ENCODE data around the gene BAMBI.

The BAMBI gene

GRCh38 chr10:28676326-28676967 is 874 bp upstream of the BAMBI start:
- DNase-seq, result no peak

GRCh38 chr10:28677888-28678686 is 766 bp downstream of the BAMBI start:
- DNase-seq, result peak; percentile 36

GRCh38 chr10:28678687-28679457 is 1.6 kb downstream of the BAMBI start:
- no peak for DNase-seq

GRCh38 chr10:28679581-28680357 is 2.4 kb downstream of the BAMBI start:
- DNase-seq, result no peak

DNA sequence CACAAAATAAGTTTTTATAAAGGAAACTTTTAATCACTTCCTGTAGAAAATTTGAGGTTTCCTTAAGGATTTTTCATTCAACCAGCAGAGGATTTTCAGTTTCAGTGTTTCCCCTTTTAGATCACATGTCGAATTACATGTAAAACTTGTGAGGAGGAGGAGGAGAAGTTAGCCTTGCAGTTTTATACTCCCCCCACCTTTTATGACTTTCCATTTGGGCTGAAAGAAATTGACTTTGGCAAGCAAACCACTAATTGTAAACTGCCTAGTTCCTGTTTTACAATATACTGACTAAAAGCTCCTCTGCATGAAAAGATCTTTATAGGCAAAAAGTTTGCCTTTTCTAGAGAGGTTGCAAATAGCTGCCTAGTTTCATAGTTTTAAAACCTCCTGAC is 3.0 kb downstream of the BAMBI start:
- DNase-seq, result no peak

- no peak for DNase-seq
Observed at GRCh38 chr10:28681291-28681763, 4.0 kb downstream of the BAMBI start.

DNA sequence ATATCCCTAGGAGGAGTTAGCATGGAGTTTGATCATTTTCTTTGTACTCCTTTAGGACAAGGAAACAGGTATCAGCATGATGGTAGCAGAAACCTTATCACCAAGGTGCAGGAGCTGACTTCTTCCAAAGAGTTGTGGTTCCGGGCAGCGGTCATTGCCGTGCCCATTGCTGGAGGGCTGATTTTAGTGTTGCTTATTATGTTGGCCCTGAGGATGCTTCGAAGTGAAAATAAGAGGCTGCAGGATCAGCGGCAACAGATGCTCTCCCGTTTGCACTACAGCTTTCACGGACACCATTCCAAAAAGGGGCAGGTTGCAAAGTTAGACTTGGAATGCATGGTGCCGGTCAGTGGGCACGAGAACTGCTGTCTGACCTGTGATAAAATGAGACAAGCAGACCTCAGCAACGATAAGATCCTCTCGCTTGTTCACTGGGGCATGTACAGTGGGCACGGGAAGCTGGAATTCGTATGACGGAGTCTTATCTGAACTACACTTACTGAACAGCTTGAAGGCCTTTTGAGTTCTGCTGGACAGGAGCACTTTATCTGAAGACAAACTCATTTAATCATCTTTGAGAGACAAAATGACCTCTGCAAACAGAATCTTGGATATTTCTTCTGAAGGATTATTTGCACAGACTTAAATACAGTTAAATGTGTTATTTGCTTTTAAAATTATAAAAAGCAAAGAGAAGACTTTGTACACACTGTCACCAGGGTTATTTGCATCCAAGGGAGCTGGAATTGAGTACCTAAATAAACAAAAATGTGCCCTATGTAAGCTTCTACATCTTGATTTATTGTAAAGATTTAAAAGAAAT is 4.8 kb downstream of the BAMBI start:
- DNase-seq, result no peak

- DNase-seq, result no peak
Observed at GRCh38 chr10:28684157-28684985, 7.0 kb downstream of the BAMBI start.

GRCh38 chr10:28684986-28685580 is 7.8 kb downstream of the BAMBI start:
- DNase-seq, result no peak

DNA sequence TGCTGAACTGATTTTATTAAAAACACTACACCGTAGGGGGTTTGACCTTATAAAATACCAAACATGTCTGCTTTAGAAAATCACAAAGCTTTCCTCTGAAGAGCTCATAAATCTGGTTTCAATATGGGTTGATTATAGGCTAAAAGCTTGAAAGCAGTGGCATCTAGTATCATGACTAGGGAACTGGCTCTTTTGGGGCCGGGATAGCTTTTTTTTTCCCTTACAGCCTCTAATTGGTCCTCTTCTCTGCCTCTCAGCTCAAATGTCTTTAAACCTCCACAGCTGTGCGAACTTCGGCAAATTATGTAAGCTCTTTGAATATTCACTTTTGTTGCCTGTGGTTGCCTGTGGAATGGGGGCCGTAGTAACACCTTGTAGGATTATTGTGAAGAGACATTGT is 8.4 kb downstream of the BAMBI start:
- no peak for DNase-seq

- DNase-seq, result no peak
Observed at GRCh38 chr10:28686835-28687682, 9.7 kb downstream of the BAMBI start.

GRCh38 chr10:28687683-28688001 is 10.3 kb downstream of the BAMBI start:
- DNase-seq, result no peak

DNA sequence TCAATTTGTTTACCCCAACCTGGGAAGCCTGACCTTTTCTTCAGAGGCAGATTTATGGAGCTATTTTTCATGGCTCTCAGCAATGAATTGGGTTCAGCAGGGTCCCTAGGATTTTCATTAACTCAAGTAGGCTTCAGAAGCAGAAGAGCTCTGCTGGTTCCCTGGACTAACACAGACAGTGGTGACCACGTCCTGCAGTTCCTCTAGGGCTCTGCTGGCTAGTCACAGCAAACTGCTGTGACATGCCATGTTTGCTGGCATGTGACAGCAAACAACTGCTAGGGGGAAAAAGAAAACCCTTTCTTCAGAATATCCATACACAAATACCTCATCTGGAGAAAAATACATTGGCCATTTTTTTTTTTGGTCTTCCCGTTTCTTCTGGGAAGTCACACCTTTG is 13.2 kb downstream of the BAMBI start:
- DNase-seq, result no peak

GRCh38 chr10:28691187-28691694 is 13.9 kb downstream of the BAMBI start:
- DNase-seq, result no peak

GRCh38 chr10:28692050-28692449 is 14.7 kb downstream of the BAMBI start:
- DNase-seq, result no peak

GRCh38 chr10:28694530-28694929 is 17.2 kb downstream of the BAMBI start:
- no peak for DNase-seq

DNA sequence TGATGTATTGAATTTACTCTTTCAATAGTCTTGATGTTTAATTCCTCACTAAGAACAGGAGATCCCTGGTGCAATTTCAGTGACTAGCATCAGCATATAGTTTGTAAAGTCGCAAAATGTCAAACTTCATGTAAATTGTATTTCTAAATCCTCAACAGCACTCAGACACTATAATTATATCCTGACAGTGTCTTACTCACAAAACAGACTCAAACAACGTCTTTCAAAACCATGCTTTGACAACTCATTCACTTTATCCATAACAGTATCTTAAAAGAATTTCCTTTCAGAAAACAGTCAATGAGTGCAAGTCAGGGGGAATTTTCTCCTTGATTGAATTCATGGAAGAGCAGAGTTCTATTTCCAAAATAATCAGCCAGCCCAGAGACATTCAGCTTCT is 20.8 kb downstream of the BAMBI start:
- no peak for DNase-seq

DNA sequence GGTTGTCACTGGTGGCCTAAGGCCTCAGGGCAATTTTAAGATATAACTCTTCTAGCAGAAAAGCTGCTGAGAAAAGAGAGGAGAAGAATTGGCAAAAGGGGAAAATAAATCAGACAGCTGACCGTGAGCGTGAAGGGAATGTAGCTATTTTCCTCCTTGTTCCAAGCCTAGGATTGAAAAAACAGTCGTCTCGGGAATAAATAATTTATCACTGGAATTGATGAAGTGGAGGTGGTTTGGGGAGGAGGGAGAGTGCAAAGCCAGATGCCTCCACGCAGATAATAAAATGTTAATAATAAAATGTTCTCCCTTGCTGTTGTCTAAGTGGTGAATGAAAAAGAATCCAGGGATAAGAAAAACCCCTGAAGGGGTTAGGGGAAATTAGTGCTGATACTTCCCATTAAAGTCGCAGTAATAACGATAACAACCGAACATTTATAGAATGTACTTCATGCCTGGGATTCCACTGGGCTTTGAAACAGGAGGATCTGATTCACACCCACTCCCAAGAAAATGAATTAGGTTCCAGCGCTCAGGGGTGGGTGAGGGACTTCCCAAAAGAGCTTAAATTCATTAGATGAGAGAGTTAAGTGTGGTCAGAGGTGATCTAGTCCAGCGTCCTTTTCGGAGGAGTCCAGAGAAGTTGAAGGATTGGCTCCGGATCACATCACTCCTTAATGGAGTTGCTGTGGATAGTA is 27.3 kb downstream of the BAMBI start:
- no peak for DNase-seq

DNA sequence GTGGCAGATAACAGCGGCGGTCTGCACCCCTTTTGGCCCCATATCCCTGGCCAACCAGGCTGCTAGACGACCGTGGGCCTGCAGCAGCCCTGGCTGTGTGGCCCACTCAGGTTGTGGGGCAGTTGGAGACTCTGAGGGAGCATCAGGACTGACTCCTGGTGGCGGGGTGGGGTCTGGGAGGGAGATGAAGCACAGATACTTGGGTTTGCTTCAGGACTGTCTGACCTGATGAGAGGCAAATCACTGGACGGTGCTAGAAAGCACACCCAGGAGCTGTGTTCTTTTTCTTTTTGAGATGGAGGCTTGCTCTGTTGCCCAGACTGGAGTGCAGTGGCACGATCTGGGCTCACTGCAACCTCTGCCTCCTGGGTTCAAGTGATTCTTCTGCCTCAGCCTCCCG is 28.2 kb downstream of the BAMBI start:
- no peak for DNase-seq
